T-helper 2 cell treated with Interferon-gamma antibody and Interleukin-4, amounts not matched to agents 5 μg/mL and 100 μg/mL, for 36 hours (primary cell): ENCODE data around the gene AGO3.
"Not testable (repeated sequence)": the region's sequence is repeated elsewhere in the genome, so short reads cannot be mapped to it uniquely, and the experiment has no call there.

Source experiments
- DNase-seq: peaks from one replicate; pipeline ENCODE4 v3.0.0; 2021; ENCODE audit warnings: low spot score
- H3K27ac Mint-ChIP-seq: one replicate; pipeline ENCODE4 v1.8.0; 2021; ENCODE audit warnings: mild to moderate bottlenecking, mixed read lengths
- H3K27me3 Mint-ChIP-seq: one replicate; pipeline ENCODE4 v1.8.0; 2021; ENCODE audit warnings: low read depth, mixed read lengths
- H3K36me3 Mint-ChIP-seq: one replicate; pipeline ENCODE4 v1.8.0; 2021; ENCODE audit warnings: low read depth, mixed read lengths
- H3K4me1 Mint-ChIP-seq: one replicate; pipeline ENCODE4 v1.8.0; 2021; ENCODE audit warnings: low read depth, mixed read lengths
- H3K4me3 Mint-ChIP-seq: one replicate; pipeline ENCODE4 v1.8.0; 2022; ENCODE audit warnings: mild to moderate bottlenecking, moderate library complexity, mixed read lengths
- H3K9me3 Mint-ChIP-seq: one replicate; pipeline ENCODE4 v1.8.0; 2021; ENCODE audit warnings: mixed read lengths

Gene AGO3

GRCh38 chr1:35932941-35933340, 2.0 kb downstream of the AGO3 start:
- Mint-ChIP-seq H3K4me1 (peaks cover 34% of the 10 kb centered on the region), H3K4me3 (peak overlapping the region; percentile 89), H3K27ac (peak overlapping the region; percentile 81), H3K9me3 (no peaks in the 10 kb centered on the region), H3K36me3 (peaks cover 2% of the 10 kb centered on the region), H3K27me3 (no peaks in the 10 kb centered on the region)
- no peak for DNase-seq

DNA sequence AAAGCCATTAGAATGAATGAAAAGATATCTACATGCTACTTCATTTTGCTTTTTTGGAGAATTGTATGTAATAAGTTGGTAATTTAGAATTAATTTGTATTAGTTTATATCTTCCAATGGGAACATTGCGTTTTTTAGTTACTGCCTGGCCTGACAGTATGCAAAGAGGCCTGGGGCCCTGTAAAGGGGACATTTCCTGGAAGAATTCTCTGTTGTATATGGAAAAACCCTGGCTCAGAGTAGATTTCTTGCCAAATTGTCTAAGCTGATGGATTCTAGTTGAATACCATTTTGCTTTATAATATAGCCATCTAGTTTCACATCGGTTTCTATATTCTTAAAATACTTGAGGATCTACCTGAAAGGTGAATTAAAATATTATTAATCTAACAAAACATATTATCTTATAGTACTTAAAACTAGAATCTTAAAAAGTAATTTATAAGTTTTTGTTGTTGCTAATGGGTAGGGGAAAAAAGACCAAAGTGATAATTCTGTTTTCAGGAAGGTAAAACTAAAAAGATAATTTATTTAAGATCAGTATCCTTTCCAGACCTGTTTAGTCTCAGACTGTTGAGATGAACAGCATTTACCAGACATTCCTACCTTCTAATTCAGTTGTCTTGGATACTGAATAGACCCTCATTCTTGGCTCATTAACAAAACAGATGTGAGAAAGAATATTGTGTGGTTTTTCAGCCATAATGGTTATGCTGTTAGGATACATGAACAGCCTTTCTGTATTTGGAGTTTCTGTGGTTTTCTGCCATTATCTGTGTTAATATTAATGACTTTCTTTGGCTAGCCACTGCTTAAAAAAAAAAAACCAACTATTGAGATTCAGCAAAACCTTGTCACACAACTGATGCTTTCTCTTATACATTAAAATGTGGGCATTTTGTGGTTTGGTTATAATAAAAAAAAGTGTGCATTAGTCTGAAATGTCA, 4.8 kb downstream of the AGO3 start:
- Mint-ChIP-seq H3K4me3 (no peak overlapping the region), H3K36me3 (peaks cover 4% of the 10 kb centered on the region), H3K27me3 (no peaks in the 10 kb centered on the region), H3K27ac (no peak overlapping the region), H3K9me3 (no peaks in the 10 kb centered on the region), H3K4me1 (peaks cover 32% of the 10 kb centered on the region)
- DNase-seq, result no peak

DNA sequence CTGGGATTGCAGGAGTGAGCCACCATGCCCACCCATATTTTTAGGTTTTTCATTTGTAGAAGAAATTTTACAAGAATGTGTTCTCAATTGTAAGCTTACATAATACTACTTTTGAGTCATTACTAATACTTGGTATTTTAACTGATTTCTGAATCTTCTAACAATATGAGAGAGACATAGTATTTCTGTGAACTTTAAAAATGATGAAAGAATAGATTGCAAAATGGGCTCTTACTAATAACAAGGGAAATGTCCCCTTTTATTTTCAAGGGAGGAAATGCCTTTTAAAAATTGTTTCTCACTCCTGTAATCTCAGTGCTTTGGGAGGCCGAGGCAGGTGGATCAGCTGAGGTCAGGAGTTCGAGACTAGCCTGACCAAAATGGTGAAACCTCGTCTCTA, 5.9 kb downstream of the AGO3 start:
- H3K27ac Mint-ChIP-seq, result no peak overlapping the region
- peaks cover 39% of the 10 kb centered on the region for H3K4me1 Mint-ChIP-seq
- no peak overlapping the region for H3K4me3 Mint-ChIP-seq
- no peaks in the 10 kb centered on the region for H3K9me3 Mint-ChIP-seq
- H3K36me3 Mint-ChIP-seq, result peaks cover 10% of the 10 kb centered on the region
- no peaks in the 10 kb centered on the region for H3K27me3 Mint-ChIP-seq
- DNase-seq, result no peak

DNA sequence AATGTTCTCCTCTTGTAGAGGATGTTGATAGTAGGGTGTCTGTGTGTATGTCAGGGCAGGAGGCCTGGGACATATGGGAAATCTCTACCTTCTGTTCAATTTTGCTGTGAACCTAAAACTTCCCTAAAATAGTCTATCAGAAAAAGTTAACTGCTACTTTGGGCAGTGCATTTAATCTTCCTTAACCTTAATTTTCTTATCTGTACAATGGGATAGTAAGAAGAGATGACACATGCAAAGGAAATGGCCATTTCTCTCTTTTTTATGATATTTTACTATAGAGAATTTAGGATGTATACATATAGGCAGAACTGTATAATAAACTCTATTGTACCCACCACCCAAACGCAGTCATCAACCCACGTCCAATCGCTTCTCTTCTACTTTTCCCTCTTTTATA, 8.6 kb downstream of the AGO3 start:
- peaks cover 40% of the 10 kb centered on the region for H3K4me1 Mint-ChIP-seq
- H3K27ac Mint-ChIP-seq, result no peak overlapping the region

DNA sequence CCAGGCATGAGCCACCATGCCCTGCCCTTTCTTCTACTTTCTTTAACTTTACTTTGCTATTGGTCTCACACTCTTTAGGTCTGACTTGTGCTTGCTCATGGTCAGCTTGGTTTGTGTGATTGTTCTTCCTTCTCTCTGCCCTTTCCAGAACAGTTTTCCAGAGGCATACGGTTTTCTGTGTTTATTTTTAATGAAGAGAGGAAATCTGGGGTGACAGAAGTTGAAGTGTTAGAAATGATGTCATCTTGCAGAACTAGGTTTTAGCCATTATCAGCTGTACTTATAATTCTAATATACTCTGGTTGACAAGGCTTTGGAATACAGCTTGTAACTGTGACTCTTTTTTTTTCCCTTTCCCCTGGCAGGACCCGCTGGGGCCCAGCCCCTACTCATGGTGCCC, 14.4 kb downstream of the AGO3 start:
- no peak overlapping the region for H3K27ac Mint-ChIP-seq

More for the DNA sequence above, 8.6 kb downstream of the AGO3 start:
- Mint-ChIP-seq H3K36me3 (peaks cover 11% of the 10 kb centered on the region), H3K4me3 (no peak overlapping the region), H3K9me3 (no peaks in the 10 kb centered on the region), H3K27me3 (no peaks in the 10 kb centered on the region)
- DNase-seq, result no peak

GRCh38 chr1:35947547-35947946, 16.6 kb downstream of the AGO3 start:
- H3K36me3 Mint-ChIP-seq, result peaks cover 20% of the 10 kb centered on the region

More for the DNA sequence above, 14.4 kb downstream of the AGO3 start:
- Mint-ChIP-seq H3K9me3 (no peaks in the 10 kb centered on the region), H3K4me1 (peaks cover 47% of the 10 kb centered on the region), H3K36me3 (peaks cover 25% of the 10 kb centered on the region), H3K4me3 (no peak overlapping the region), H3K27me3 (no peaks in the 10 kb centered on the region)
- no peak for DNase-seq

GRCh38 chr1:35958558-35958957, 27.7 kb downstream of the AGO3 start:
- Mint-ChIP-seq H3K27ac (no peak overlapping the region), H3K36me3 (peaks cover 5% of the 10 kb centered on the region), H3K9me3 (no peaks in the 10 kb centered on the region), H3K27me3 (no peaks in the 10 kb centered on the region), H3K4me3 (no peak overlapping the region), H3K4me1 (peaks cover 2% of the 10 kb centered on the region)
- no peak for DNase-seq

More at GRCh38 chr1:35947547-35947946, 16.6 kb downstream of the AGO3 start:
- Mint-ChIP-seq H3K4me3 (peak overlapping the region; percentile 27), H3K27ac (peak overlapping the region; percentile 42), H3K4me1 (peaks cover 30% of the 10 kb centered on the region), H3K27me3 (no peaks in the 10 kb centered on the region), H3K9me3 (no peaks in the 10 kb centered on the region)
- peak; percentile 23 for DNase-seq

- H3K27me3 Mint-ChIP-seq, result no peaks in the 10 kb centered on the region
Measured at GRCh38 chr1:35959304-35959703, 28.4 kb downstream of the AGO3 start.

DNA sequence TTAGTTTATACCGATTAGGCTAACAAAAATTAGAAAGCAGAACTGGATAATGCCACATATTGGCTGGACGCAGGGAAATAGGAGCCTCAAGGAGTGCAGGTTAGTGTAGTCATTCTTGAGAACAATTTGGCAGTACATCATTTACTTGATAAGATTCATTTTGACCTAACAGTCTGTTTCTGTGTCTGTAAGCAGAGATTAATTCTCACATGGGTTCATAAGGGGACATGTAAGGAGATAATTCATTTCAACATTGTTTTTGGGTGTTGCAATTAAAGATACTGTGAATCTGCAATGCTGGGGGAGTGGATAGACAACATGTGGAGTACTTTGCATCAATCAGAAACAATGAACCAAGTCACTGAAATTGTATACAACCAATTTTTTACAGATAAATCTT, 32.0 kb downstream of the AGO3 start:
- no peaks in the 10 kb centered on the region for H3K27me3 Mint-ChIP-seq
- H3K4me3 Mint-ChIP-seq, result no peak overlapping the region
- H3K36me3 Mint-ChIP-seq, result peaks cover 3% of the 10 kb centered on the region
- H3K27ac Mint-ChIP-seq, result no peak overlapping the region
- DNase-seq, result no peak
- peaks cover 3% of the 10 kb centered on the region for H3K9me3 Mint-ChIP-seq
- peaks cover 2% of the 10 kb centered on the region for H3K4me1 Mint-ChIP-seq

More at GRCh38 chr1:35959304-35959703, 28.4 kb downstream of the AGO3 start:
- H3K27ac Mint-ChIP-seq, result no peak overlapping the region
- H3K9me3 Mint-ChIP-seq, result peaks cover 3% of the 10 kb centered on the region
- DNase-seq, result no peak
- H3K36me3 Mint-ChIP-seq, result peaks cover 5% of the 10 kb centered on the region
- H3K4me3 Mint-ChIP-seq, result no peak overlapping the region
- peaks cover 2% of the 10 kb centered on the region for H3K4me1 Mint-ChIP-seq

- peaks cover 13% of the 10 kb centered on the region for H3K36me3 Mint-ChIP-seq
- H3K27me3 Mint-ChIP-seq, H3K4me1 Mint-ChIP-seq, H3K4me3 Mint-ChIP-seq, H3K27ac Mint-ChIP-seq, H3K9me3 Mint-ChIP-seq, DNase-seq: not testable (repeated sequence)
Measured at GRCh38 chr1:35964277-35964676, 33.4 kb downstream of the AGO3 start.

- peaks cover 25% of the 10 kb centered on the region for H3K36me3 Mint-ChIP-seq
- no peak for DNase-seq
- H3K4me1 Mint-ChIP-seq, result no peaks in the 10 kb centered on the region
- H3K4me3 Mint-ChIP-seq, result no peak overlapping the region
- no peak overlapping the region for H3K27ac Mint-ChIP-seq
- no peaks in the 10 kb centered on the region for H3K27me3 Mint-ChIP-seq
- H3K9me3 Mint-ChIP-seq, result peaks cover 3% of the 10 kb centered on the region
Measured at GRCh38 chr1:35968396-35968795, 37.5 kb downstream of the AGO3 start.

DNA sequence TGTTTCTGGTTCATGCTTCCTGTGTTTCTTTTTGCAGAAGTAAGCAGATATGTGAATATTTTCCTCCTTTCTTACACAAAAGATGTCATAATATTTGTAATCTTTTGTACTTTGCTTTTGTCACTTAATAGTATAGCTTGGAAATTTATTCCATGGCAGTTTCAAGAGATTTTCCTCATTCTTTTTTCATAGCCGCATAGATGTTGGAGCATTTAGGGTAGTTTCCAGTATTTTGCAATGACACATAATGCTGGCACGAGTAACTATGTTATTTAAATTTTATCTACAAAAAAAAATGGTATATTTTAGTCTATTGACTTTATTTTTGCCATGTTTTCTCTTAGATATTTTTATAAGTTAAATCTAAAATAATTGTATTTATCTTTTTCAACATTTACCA, 40.7 kb downstream of the AGO3 start:
- Mint-ChIP-seq H3K27me3 (no peaks in the 10 kb centered on the region), H3K4me3 (no peak overlapping the region), H3K27ac (no peak overlapping the region), H3K4me1 (peaks cover 1% of the 10 kb centered on the region), H3K9me3 (peaks cover 11% of the 10 kb centered on the region), H3K36me3 (peaks cover 47% of the 10 kb centered on the region)
- DNase-seq, result no peak

GRCh38 chr1:35972631-35973030, 41.7 kb downstream of the AGO3 start:
- H3K27me3 Mint-ChIP-seq, H3K27ac Mint-ChIP-seq, H3K4me3 Mint-ChIP-seq, DNase-seq, H3K4me1 Mint-ChIP-seq: not testable (repeated sequence)
- Mint-ChIP-seq H3K9me3 (peaks cover 11% of the 10 kb centered on the region), H3K36me3 (peaks cover 47% of the 10 kb centered on the region)

DNA sequence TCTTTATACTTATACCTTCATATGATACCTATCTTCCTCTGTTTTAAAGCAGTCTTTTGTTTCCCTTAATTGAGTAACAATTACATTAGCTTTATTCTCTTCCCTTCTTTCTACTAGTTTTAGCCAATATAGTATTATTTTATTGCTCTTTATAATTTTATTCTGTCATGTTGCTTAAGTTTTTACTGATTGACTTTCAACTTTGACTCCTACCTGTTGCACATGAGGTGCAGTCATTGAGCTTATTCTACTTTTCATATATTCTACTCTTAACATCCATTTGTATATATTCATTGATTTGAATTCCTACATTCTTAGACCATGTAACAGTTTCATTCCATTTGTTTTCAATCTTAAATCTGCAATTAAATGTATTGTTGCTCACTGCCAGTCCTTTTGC, 49.2 kb downstream of the AGO3 start:
- no peak for DNase-seq
- no peak overlapping the region for H3K27ac Mint-ChIP-seq
- H3K4me3 Mint-ChIP-seq, result no peak overlapping the region
- no peaks in the 10 kb centered on the region for H3K9me3 Mint-ChIP-seq
- H3K36me3 Mint-ChIP-seq, result peaks cover 30% of the 10 kb centered on the region
- no peaks in the 10 kb centered on the region for H3K27me3 Mint-ChIP-seq
- H3K4me1 Mint-ChIP-seq, result peaks cover 1% of the 10 kb centered on the region
